22Rv1 (cell line): ENCODE measurements around the gene CEACAM16.

Experiments
- CTCF ChIP-seq: fragments of 450-650 bp; IDR thresholded peaks from 2 replicates; pipeline ENCODE4 v1.5.1; 2017; ENCODE audit warnings: mild to moderate bottlenecking
- ZFX ChIP-seq: fragments of 450-650 bp; IDR thresholded peaks from 2 replicates; pipeline ENCODE4 v1.6.1; 2017; ENCODE audit warnings: antibody characterized with exemption, borderline replicate concordance

GRCh38 chr19:44747739-44748425 is 48.9 kb downstream of the CEACAM16 start:
- no peak for TF ChIP-seq CTCF
- TF ChIP-seq ZFX = no peak
